ENCODE results near the gene ASGR2.

DNA sequence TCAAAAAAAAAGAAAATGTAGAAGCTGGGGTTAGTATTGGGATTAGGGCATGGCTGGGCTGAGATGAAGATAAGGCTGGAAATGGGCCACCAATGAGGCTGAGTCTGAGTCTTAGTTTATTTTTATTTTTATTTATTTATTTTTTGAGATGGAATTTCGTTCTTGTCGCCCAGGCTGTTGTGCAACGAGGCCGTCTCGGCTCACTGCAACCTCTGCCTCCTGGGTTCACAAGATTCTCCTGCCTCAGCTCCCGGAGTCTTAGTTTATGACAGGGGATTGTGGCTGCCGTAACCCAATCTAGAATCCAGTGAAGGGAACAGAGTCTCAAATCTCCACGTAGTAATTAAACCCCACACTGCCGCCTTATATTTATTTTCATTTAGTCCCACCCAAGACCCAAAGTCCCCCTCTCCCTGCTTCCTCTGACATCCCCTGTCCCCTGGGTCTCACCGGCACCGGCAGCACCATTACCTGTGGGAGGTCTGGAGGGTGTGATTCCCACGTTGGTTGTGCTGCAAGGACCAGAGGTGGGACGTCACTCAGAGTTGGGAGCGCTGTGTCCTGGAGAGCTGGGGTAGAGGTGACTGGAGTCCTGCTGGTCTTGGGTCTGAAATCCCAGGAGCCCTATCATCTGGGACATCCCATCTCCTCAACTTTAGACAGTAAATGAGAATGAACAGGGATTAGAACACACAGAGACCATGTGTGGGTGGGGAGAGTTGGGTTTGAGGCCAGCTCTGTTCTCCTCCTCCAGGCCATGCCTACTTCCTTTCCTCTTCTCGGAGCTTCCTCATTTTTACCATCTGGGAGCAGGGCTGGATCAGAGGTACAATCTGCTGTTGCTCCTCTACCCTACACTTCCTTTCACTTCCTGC is 34.8 kb downstream of the ASGR2 start, which contains the start of gene CLEC10A:
- TF ChIP-seq, protein P1, sequence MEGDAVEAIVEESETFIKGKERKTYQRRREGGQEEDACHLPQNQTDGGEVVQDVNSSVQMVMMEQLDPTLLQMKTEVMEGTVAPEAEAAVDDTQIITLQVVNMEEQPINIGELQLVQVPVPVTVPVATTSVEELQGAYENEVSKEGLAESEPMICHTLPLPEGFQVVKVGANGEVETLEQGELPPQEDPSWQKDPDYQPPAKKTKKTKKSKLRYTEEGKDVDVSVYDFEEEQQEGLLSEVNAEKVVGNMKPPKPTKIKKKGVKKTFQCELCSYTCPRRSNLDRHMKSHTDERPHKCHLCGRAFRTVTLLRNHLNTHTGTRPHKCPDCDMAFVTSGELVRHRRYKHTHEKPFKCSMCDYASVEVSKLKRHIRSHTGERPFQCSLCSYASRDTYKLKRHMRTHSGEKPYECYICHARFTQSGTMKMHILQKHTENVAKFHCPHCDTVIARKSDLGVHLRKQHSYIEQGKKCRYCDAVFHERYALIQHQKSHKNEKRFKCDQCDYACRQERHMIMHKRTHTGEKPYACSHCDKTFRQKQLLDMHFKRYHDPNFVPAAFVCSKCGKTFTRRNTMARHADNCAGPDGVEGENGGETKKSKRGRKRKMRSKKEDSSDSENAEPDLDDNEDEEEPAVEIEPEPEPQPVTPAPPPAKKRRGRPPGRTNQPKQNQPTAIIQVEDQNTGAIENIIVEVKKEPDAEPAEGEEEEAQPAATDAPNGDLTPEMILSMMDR (IDR thresholded peaks at IDR 0.05), result no peak
- TF ChIP-seq ETV6 (CRISPR knock-in tag; IDR thresholded peaks at IDR 0.05), result no peak

Measured in WTC11 (cell line).